ENCODE results near the gene CLEC18C.
"Not testable (repeated sequence)": the region's sequence is repeated elsewhere in the genome, so short reads cannot be mapped to it uniquely, and the experiment has no call there.

GRCh38 chr16:70173212-70173837 is at the start of gene CLEC18C:
- not testable (repeated sequence) for TF ChIP-seq GATA2, GATA3 (IDR thresholded peaks at IDR 0.05; ENCODE audit: low read depth, low read length)
